Measurements from ENCODE around the gene LRCH4. TPM values are rescaled to one million over a fixed set of nuclear protein-coding genes. Genes with fewer than 3 reads are reported as not detected.
"Not testable (repeated sequence)": the region's sequence is repeated elsewhere in the genome, so short reads cannot be mapped to it uniquely, and the experiment has no call there.

LRCH4 gene
- total RNA-seq, 2 experiments from 2014 or later = 313 to 317 TPM

DNA sequence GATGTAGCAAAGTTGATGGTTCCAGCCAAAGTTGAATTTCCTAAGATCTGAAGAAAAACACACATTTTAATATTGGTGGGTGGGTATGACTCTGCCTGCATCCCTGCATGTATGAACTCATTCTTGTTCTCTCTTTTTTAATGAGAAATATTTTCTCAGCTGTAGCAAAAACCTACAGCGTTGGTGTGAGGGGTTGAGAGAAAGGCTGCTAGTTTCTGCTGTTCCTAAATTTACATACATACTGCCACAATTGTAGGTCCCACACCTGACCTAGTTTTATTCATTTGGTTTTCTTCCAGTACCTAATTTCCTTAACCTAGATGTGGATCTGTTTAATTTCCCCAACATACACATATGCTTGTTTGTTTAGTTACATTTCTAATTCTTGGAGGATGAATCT lies 42.3 kb downstream of the LRCH4 start:
- TF ChIP-seq, protein P1, sequence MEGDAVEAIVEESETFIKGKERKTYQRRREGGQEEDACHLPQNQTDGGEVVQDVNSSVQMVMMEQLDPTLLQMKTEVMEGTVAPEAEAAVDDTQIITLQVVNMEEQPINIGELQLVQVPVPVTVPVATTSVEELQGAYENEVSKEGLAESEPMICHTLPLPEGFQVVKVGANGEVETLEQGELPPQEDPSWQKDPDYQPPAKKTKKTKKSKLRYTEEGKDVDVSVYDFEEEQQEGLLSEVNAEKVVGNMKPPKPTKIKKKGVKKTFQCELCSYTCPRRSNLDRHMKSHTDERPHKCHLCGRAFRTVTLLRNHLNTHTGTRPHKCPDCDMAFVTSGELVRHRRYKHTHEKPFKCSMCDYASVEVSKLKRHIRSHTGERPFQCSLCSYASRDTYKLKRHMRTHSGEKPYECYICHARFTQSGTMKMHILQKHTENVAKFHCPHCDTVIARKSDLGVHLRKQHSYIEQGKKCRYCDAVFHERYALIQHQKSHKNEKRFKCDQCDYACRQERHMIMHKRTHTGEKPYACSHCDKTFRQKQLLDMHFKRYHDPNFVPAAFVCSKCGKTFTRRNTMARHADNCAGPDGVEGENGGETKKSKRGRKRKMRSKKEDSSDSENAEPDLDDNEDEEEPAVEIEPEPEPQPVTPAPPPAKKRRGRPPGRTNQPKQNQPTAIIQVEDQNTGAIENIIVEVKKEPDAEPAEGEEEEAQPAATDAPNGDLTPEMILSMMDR (IDR thresholded peaks at IDR 0.05) = no peak
- peaks cover under 1% of the 10 kb centered on the region for H3K36me3 ChIP-seq (ENCODE audit: insufficient read depth, low read length)
- Mint-ChIP-seq H3K4me3 (peak overlapping the region; percentile 73), H3K36me3 (ENCODE audit: low read depth) (peaks cover 17% of the 10 kb centered on the region), H3K4me1 (ENCODE audit: low read depth) (peaks cover 89% of the 10 kb centered on the region), H3K9me3 (no peaks in the 10 kb centered on the region), H3K27ac (peak overlapping the region; percentile 73), H3K27me3 (no peaks in the 10 kb centered on the region)
- no peaks in the 10 kb centered on the region for H3K9me3 ChIP-seq (ENCODE audit: control insufficient read depth in 1 of 2, insufficient read depth in 1 of 2, low read length in 2 of 2)
- ChIA-PET CTCF (interaction anchor here (1.2 to 6.4 kb wide), 2 partner anchors 16 to 20 kb away, joined by 4 to 48 read pairs; no protein-coding TSS in a partner anchor), POLR2A (interaction anchor here (1.2 to 2.1 kb wide), 4 partner anchors 65 to 115 kb away, joined by 3 to 6 read pairs (median 4); partner anchors contain the start of genes MOSPD3, TSC22D4 and ZCWPW1)
- intact Hi-C loops (cut with DNase I, micrococcal nuclease) = no loop called here
- DNase-seq = no peak
- peak overlapping the region; percentile 17 for H3K4me3 ChIP-seq (ENCODE audit: low read length)
- H3K27me3 ChIP-seq (ENCODE audit: control insufficient read depth in 1 of 2, insufficient read depth in 2 of 2, low read length in 2 of 2) = no peaks in the 10 kb centered on the region
- H3K4me1 ChIP-seq (ENCODE audit: insufficient read depth, low read length) = peaks cover 87% of the 10 kb centered on the region
- H3K27ac ChIP-seq (ENCODE audit: low read depth in 1 of 2, low read length in 2 of 2) = peak overlapping the region; percentile 51 to 84
- no peak for ATAC-seq (ENCODE audit: poor library complexity)

DNA sequence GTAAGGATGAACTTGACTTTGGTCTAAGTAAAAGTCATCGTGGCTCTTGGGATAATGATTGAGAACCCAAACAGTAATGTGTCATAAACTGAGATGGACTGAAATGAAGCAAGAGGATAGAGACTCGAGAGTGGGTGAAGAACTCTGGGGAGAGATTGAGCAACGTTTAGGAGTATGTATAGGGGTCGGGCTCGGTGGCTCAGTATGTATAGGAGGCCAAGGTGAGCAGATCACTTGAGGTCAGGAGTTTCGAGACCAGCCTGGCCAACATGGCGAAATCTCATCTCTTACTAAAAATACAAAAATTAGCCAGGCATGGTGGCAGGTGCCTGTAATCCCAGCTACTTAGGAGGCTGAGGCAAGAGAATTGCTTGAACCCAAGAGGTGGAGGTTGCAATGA lies 44.6 kb downstream of the LRCH4 start:
- H3K9me3 ChIP-seq (ENCODE audit: control insufficient read depth in 1 of 2, insufficient read depth in 1 of 2, low read length in 2 of 2); H3K27me3 ChIP-seq (ENCODE audit: control insufficient read depth in 1 of 2, insufficient read depth in 2 of 2, low read length in 2 of 2); H3K36me3 Mint-ChIP-seq (ENCODE audit: low read depth); DNase-seq; H3K9me3 Mint-ChIP-seq; ATAC-seq (ENCODE audit: poor library complexity); H3K36me3 ChIP-seq (ENCODE audit: insufficient read depth, low read length); POLR2A ChIA-PET; H3K27me3 Mint-ChIP-seq: not testable (repeated sequence)
- H3K4me1 ChIP-seq (ENCODE audit: insufficient read depth, low read length) = peaks cover 69% of the 10 kb centered on the region
- intact Hi-C loops (cut with DNase I, micrococcal nuclease) = loop anchor here in 1 of 2 experiments (2.0 kb wide), 1 partner anchor 17 kb away; no protein-coding TSS in a partner anchor
- peak overlapping the region; percentile 90 for H3K4me3 Mint-ChIP-seq
- peaks cover 73% of the 10 kb centered on the region for H3K4me1 Mint-ChIP-seq (ENCODE audit: low read depth)
- H3K27ac ChIP-seq (ENCODE audit: low read depth in 1 of 2, low read length in 2 of 2) = peak overlapping the region in 1 of 2 donors; percentile 15
- CTCF ChIA-PET = interaction anchor here (0.7 to 6.4 kb wide), 2 partner anchors 19 to 96 kb away, joined by 3 to 48 read pairs; no protein-coding TSS in a partner anchor
- H3K4me3 ChIP-seq (ENCODE audit: low read length) = peak overlapping the region; percentile 15
- peak overlapping the region; percentile 73 for H3K27ac Mint-ChIP-seq

DNA sequence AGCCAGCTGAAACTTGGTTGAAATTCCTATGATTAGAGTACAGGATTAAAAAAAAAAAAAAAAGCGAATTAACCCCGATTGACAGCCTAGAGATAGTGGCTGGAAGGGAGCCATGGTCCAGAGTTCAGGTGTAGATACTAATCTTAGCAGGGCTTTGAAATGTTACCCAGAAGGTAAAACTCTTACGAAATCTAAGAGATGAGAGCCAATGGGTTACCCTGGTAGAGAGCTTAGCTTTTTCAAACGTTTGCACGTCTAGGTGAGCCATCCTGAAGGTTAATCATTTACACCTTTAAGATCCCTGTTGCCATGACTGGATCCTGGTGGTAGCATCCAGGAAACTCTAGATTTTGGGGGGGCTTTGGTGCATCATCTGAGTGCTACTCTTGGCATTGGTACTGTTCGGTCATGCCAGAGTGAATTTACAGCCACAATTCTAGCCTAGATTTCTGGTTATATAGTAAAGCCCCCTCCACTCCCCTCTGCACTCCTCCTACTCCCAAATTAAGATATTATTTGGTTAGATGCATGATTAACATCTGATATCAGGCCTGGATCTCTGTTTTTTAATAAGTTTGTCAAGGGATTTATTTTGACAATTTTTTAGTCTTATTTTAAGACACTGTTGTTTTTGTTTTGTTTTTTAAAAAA lies 45.7 kb downstream of the LRCH4 start:
- H3K4me1 Mint-ChIP-seq (ENCODE audit: low read depth) = peaks cover 62% of the 10 kb centered on the region
- CTCF ChIA-PET = interaction anchor here (6.4 kb wide), 1 partner anchor 20 kb away, joined by 48 read pairs; no protein-coding TSS in a partner anchor

More for the DNA sequence above, 45.7 kb downstream of the LRCH4 start:
- TF ChIP-seq, protein P1 (IDR thresholded peaks at IDR 0.05) = no peak
- no peak overlapping the region for H3K27ac ChIP-seq (ENCODE audit: low read depth in 1 of 2, low read length in 2 of 2)
- POLR2A ChIA-PET = interaction anchor here (0.9 to 2.7 kb wide), 6 partner anchors 9 to 165 kb away, joined by 3 to 32 read pairs (median 10); partner anchors contain the start of genes FBXO24, LRCH4, POP7 and PPP1R35
- Mint-ChIP-seq H3K36me3 (ENCODE audit: low read depth) (peaks cover 5% of the 10 kb centered on the region), H3K4me3 (peak overlapping the region; percentile 90), H3K9me3 (no peaks in the 10 kb centered on the region), H3K27me3 (no peaks in the 10 kb centered on the region), H3K27ac (peak overlapping the region; percentile 50)
- no peaks in the 10 kb centered on the region for H3K9me3 ChIP-seq (ENCODE audit: control insufficient read depth in 1 of 2, insufficient read depth in 1 of 2, low read length in 2 of 2)
- peak overlapping the region; percentile 73 for H3K4me3 ChIP-seq (ENCODE audit: low read length)
- DNase-seq (no peak), ATAC-seq (ENCODE audit: poor library complexity) (no peak)
- H3K27me3 ChIP-seq (ENCODE audit: control insufficient read depth in 1 of 2, insufficient read depth in 2 of 2, low read length in 2 of 2) = no peaks in the 10 kb centered on the region
- intact Hi-C loops (cut with DNase I, micrococcal nuclease) = loop anchor here in 1 of 2 experiments (2.0 kb wide), 1 partner anchor 19 kb away; no protein-coding TSS in a partner anchor
- peaks cover 57% of the 10 kb centered on the region for H3K4me1 ChIP-seq (ENCODE audit: insufficient read depth, low read length)
- no peaks in the 10 kb centered on the region for H3K36me3 ChIP-seq (ENCODE audit: insufficient read depth, low read length)
